GM12878 (cell line): Measurements from ENCODE around the gene LYPD4. TPM values are rescaled to one million over a fixed set of nuclear protein-coding genes. Genes with fewer than 3 reads are reported as not detected.
A peak's percentile ranks its signal among the peaks of the same experiment; 100 is the strongest.

Experiments used
- ATAC-seq: fragments of 200-7000 bp; cut with Tn5 transposase; 3 replicates; pipeline ENCODE4 v1.9.1; 2020; ENCODE audit warnings: mild to moderate bottlenecking, moderate library complexity
- BruUV-seq: library from RNA; stranded (reverse); fragments of 400-500 nt; replicated peaks from 2 replicates; lab custom pipeline; 2021; lab: Mats Ljungman, UMichigan
- CTCF ChIA-PET: fragments of 300-600 bp; sonication (Branson Sonifier 250); formaldehyde crosslinking; extraction: SDS; loops from one replicate; lab custom pipeline; 2021; ENCODE audit warnings: inconsistent platforms; lab: Yijun Ruan, JAX
- POLR2A ChIA-PET: fragments of 350-600 bp; formaldehyde crosslinking; extraction: SDS; loops from one replicate; lab custom pipeline; 2021; ENCODE audit warnings: inconsistent platforms; lab: Charles Lee
- RAD21 ChIA-PET: fragments of 300-600 bp; sonication (Branson Sonifier 250); formaldehyde crosslinking; loops from one replicate; lab custom pipeline; 2023; ENCODE audit warnings: antibody characterized with exemption; ENCODE audit not compliant: unreplicated experiment; lab: Charles Lee
- SMC1A ChIA-PET: fragments of 300-600 bp; sonication (Branson Sonifier 250); formaldehyde crosslinking; loops from one replicate; lab custom pipeline; 2023; ENCODE audit not compliant: unreplicated experiment, uncharacterized antibody; lab: Charles Lee
- DNase-seq: peaks from one replicate; pipeline ENCODE4 v3.0.0-alpha.2; 2011; ENCODE audit warnings: low read depth, low spot score
- FAIRE-seq: peaks from 3 replicates; lab custom pipeline; 2011; peaks lifted over from hg19 to GRCh38; lab: Jason Lieb, UNC
- H2AFZ ChIP-seq: 2 replicates; pipeline ENCODE4 v1.6.0; 2011; ENCODE audit warnings: low read depth, low read length, control low read depth; ENCODE audit not compliant: control insufficient read depth
- H3K27ac ChIP-seq: 2 replicates; pipeline ENCODE4 v1.5.1; 2011; ENCODE audit warnings: control low read depth; ENCODE audit not compliant: control insufficient read depth, insufficient read depth
- H3K27me3 ChIP-seq, 2 experiments: replicated peaks in 1 of 2; 2 replicates each; pipeline versions ENCODE4 v1.6.0 to v1.6.1; 2011; ENCODE audit warnings: low read length in 1 of 2; ENCODE audit not compliant: control insufficient read depth in 2 of 2, insufficient read depth in 2 of 2
- H3K36me3 ChIP-seq, 2 experiments: 2 replicates each; pipeline ENCODE4 v1.5.1; 2011; ENCODE audit warnings: low read length in 1 of 2; ENCODE audit not compliant: control insufficient read depth in 2 of 2, insufficient read depth in 2 of 2
- H3K4me1 ChIP-seq: 2 replicates; pipeline ENCODE4 v1.6.1; 2011; ENCODE audit warnings: mild to moderate bottlenecking, low read length, moderate library complexity, mixed read lengths; ENCODE audit not compliant: control insufficient read depth, insufficient read depth
- H3K4me2 ChIP-seq: 2 replicates; pipeline ENCODE4 v1.6.0; 2011; ENCODE audit warnings: control low read depth; ENCODE audit not compliant: control insufficient read depth, insufficient read depth
- H3K4me3 ChIP-seq: fragments of 200-600 bp; sonication (generic); 2 replicates; pipeline ENCODE4 v1.5.1; 2016
- H3K79me2 ChIP-seq: 2 replicates; pipeline ENCODE4 v1.6.0; 2011; ENCODE audit warnings: low read length; ENCODE audit not compliant: control insufficient read depth, insufficient read depth
- H3K9ac ChIP-seq: 2 replicates; pipeline ENCODE4 v1.8.0; 2011; ENCODE audit warnings: low read length, control low read depth, mixed read lengths; ENCODE audit not compliant: control insufficient read depth, insufficient read depth
- H3K9me3 ChIP-seq: replicated peaks from 3 replicates; pipeline ENCODE4 v1.5.1; 2011; ENCODE audit warnings: mild to moderate bottlenecking, low read length; ENCODE audit not compliant: control insufficient read depth, insufficient read depth
- H4K20me1 ChIP-seq: 2 replicates; pipeline ENCODE4 v1.6.0; 2011; ENCODE audit not compliant: control insufficient read depth, insufficient read depth
- ATF3 ChIP-seq: IDR thresholded peaks from 2 replicates; pipeline ENCODE4 v1.6.1; 2011; ENCODE audit warnings: low read depth, mild to moderate bottlenecking, low read length, moderate library complexity, borderline replicate concordance; ENCODE audit errors: extremely low read depth
- CBFB ChIP-seq: IDR thresholded peaks from 2 replicates; pipeline ENCODE4 v1.6.1; 2016; ENCODE audit warnings: antibody characterized with exemption, low read depth
- E4F1 ChIP-seq: fragments of 450-650 bp; IDR thresholded peaks from 2 replicates; pipeline ENCODE4 v1.6.1; 2018; ENCODE audit warnings: borderline replicate concordance, mild to moderate bottlenecking; ENCODE audit not compliant: partially characterized antibody
- MLLT1 ChIP-seq: fragments of 450-650 bp; IDR thresholded peaks from 2 replicates; pipeline ENCODE4 v1.6.1; 2016; ENCODE audit warnings: mild to moderate bottlenecking
- POLR2A ChIP-seq: IDR thresholded peaks from 2 replicates; pipeline ENCODE4 v1.6.1; 2011; ENCODE audit warnings: low read depth, mild to moderate bottlenecking, low read length
- RCOR1 ChIP-seq: conservative IDR thresholded peaks from 2 replicates; pipeline ENCODE4 v1.6.1; 2012; ENCODE audit warnings: low read depth, low read length, improper control_type of control experiment
- RUNX3 ChIP-seq: IDR thresholded peaks from 2 replicates; pipeline ENCODE4 v1.6.1; 2012; ENCODE audit warnings: low read length, inconsistent platforms
- SP1 ChIP-seq: IDR thresholded peaks from one replicate; pipeline ENCODE4 v1.6.1; 2011; ENCODE audit warnings: low read depth, low read length
- STAT3 ChIP-seq: IDR thresholded peaks from 2 replicates; pipeline ENCODE4 v1.6.1; 2011; ENCODE audit warnings: low read depth, low read length, improper control_type of control experiment
- ZNF384 ChIP-seq: IDR thresholded peaks from 2 replicates; pipeline ENCODE4 v1.6.1; 2012; ENCODE audit warnings: low read depth, mild to moderate bottlenecking, low read length, improper control_type of control experiment, borderline replicate concordance
- WGBS: methylation state at CpG from one replicate; pipeline ENCODE4 v1.1.6; 2016; ENCODE audit warnings: low lambda C conversion rate; ENCODE audit not compliant: insufficient replicate concordance, insufficient coverage; ENCODE audit errors: missing lambda C conversion rate; 5-methylcytosine and 5-hydroxymethylcytosine counted together
- in situ Hi-C: fragments of 300-500 bp; cut with MboI; formaldehyde crosslinking; loops from 9 replicates; pipeline ENCODE4 v1.14.3; 2018; ENCODE audit warnings: mixed read lengths
- intact Hi-C: fragments of 100-400 bp; cut with micrococcal nuclease; formaldehyde crosslinking; loops from one replicate; pipeline ENCODE4 v1.14.2; 2022; ENCODE audit not compliant: unreplicated experiment
- polyA plus RNA-seq, 11 experiments: library from polyadenylated mRNA; depleted of rRNA in 4 of 11; unstranded in 6 of 11; stranded (reverse) in 5 of 11; fragments of >200 nt; fragmentation: Nextera tagmentation in 4 of 11; fragmentation: Illumina TruSeq in 1 of 11; extraction: Ambion mirVana in 4 of 11; extraction: Trizol in 1 of 11; gene quantifications; 1 replicate in 1 of 11; 2 replicates in 10 of 11; pipeline versions ENCODE4 v1.2.1 to v1.2.3, GENCODE V29; 2011 to 2016; ENCODE audit warnings: inconsistent platforms in 2 of 11, missing spikeins in 2 of 11, low read depth in 1 of 11
- total RNA-seq, 4 experiments: library from RNA; depleted of rRNA in 3 of 4; stranded (reverse); fragments of >200 nt in 3 of 4; fragmentation: Illumina TruSeq in 1 of 4; extraction: Trizol in 1 of 4; gene quantifications; 2 replicates each; pipeline versions ENCODE4 v1.2.1 to v1.2.3, GENCODE V29; 2013 to 2021

LYPD4 gene
- total and polyA plus RNA-seq, 10 of the 15 experiments (the other 5 are each of a cell fraction or from before 2014, with no cell fraction given): not detected

- Histone ChIP-seq H2AFZ (no peak overlapping the region), H3K36me3 (peaks cover 31 to 37% of the 10 kb centered on the region in 2 experiments), H3K9ac (peak overlapping the region; percentile 26; the same call in 1 of the 2 replicates), H3K79me2 (peaks cover 50% of the 10 kb centered on the region), H3K27ac (no peak overlapping the region; the same call in 1 of the 2 replicates), H3K27me3 (no peaks in the 10 kb centered on the region), H3K9me3 (no peaks in the 10 kb centered on the region), H4K20me1 (peaks cover 31% of the 10 kb centered on the region), H3K4me1 (peaks cover 79% of the 10 kb centered on the region), H3K4me2 (peak overlapping the region; percentile 71), H3K4me3 (peak overlapping the region; percentile 8; the same call in 1 of the 2 replicates)
- in situ Hi-C loops: no loop called here
- intact Hi-C loops: no loop called here
- ATAC-seq (no peak), FAIRE-seq (no peak), DNase-seq (no peak)
- RAD21 ChIA-PET: interaction anchor here (1.4 kb wide), 1 partner anchor 10 kb away, joined by 6 read pairs; no protein-coding TSS in a partner anchor
- POLR2A ChIA-PET: interaction anchor here (0.6 to 6.6 kb wide), 5 partner anchors 9 to 1611 kb away, joined by 3 to 46 read pairs (median 3); partner anchors contain the start of gene RPS19
- TF ChIP-seq RCOR1: no peak
- TF ChIP-seq ATF3: no peak
- TF ChIP-seq SP1: no peak
- TF ChIP-seq RUNX3: no peak
- peak; percentile 64; the same call in 1 of the 2 replicates for TF ChIP-seq POLR2A
- TF ChIP-seq MLLT1: no peak
- no peak for TF ChIP-seq ZNF384
- no peak for TF ChIP-seq STAT3
- 0 out of 2 replicates have a peak, but pooled peaks have one; percentile 34 for TF ChIP-seq CBFB
- no peak for TF ChIP-seq E4F1
- CTCF ChIA-PET: interaction anchor here (0.7 to 1.1 kb wide), 4 partner anchors 9 to 84 kb away, joined by 3 to 5 read pairs (median 4); no protein-coding TSS in a partner anchor
- no TSS peak for BruUV-seq
- WGBS: 50% methylated on average over 9 of the region's 10 CpGs
- SMC1A ChIA-PET: interaction anchor here (0.5 to 1.6 kb wide), 4 partner anchors 8 to 250 kb away, joined by 3 to 10 read pairs (median 4); partner anchors contain the start of gene RPS19
Observed at GRCh38 chr19:41868120-41868988, 23.9 kb upstream of the LYPD4 start.
